ENCODE measurements around the gene DRD3. TPM values are rescaled to one million over a fixed set of nuclear protein-coding genes. Genes with fewer than 3 reads are reported as not detected.

Gene DRD3
- total and polyA plus RNA-seq, 2 donors (not counting 3 experiments of a cell fraction or from before 2014, with no cell fraction given) = not detected

DNA sequence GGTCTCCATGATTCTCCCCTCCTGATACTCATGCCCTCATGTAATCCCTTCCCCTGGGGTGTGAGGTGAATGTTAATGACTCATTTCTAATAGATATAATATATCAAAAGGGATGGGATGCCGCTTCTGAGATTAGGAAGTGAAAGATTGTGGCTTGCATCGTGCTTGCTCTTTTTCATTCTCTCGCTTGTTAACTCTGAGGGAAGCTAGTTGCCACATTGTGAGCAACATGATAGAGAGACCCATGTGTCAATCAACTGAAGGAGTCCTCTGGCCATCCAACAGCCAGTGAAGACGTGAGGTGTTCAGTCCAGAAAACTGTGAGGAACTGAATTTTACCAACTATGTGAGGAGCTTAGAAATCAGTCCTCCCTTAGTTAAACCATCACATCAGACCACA is 28.9 kb upstream of the DRD3 start:
- ChIA-PET POLR2A (no interaction called here), CTCF (interaction anchor here (0.7 kb wide), 1 partner anchor 91 kb away, joined by 3 read pairs; no protein-coding TSS in a partner anchor)
- Histone ChIP-seq H3K36me3 (ENCODE audit: control insufficient read depth in 2 of 2, extremely low read depth in 1 of 2, insufficient read depth in 2 of 2, low read length in 2 of 2) (no peaks in the 10 kb centered on the region), H2AFZ (ENCODE audit: low read depth, low read length) (no peak overlapping the region), H3K9me1 (replicated peaks; ENCODE audit: control insufficient read depth, extremely low read depth, insufficient read depth, low read length) (no peaks in the 10 kb centered on the region), H3K4me2 (ENCODE audit: insufficient read depth, low read length) (no peak overlapping the region), H4K20me1 (replicated peaks; ENCODE audit: control insufficient read depth, extremely low read depth, insufficient read depth, low read length) (no peaks in the 10 kb centered on the region), H3K4me1 (ENCODE audit: control insufficient read depth, extremely low read depth, insufficient read depth, low read length) (peaks cover 3% of the 10 kb centered on the region), H3K27ac (ENCODE audit: insufficient read depth, low read depth, low read length) (no peak overlapping the region), H3K9me3 (replicated peaks; ENCODE audit: control insufficient read depth, insufficient read depth, low read length) (no peaks in the 10 kb centered on the region), H3K4me3 (replicated peaks in 1 of 3; ENCODE audit: insufficient read depth in 1 of 3, low read depth in 1 of 3, low read length in 3 of 3) (no peak overlapping the region), H3K79me2 (ENCODE audit: control insufficient read depth, insufficient read depth, low read length) (no peaks in the 10 kb centered on the region), H3K9ac (replicated peaks; ENCODE audit: extremely low read depth, insufficient read depth, low read length) (no peak overlapping the region), H3K27me3 (ENCODE audit: control insufficient read depth in 2 of 2, insufficient read depth in 2 of 2, low read length in 2 of 2) (no peaks in the 10 kb centered on the region)
- dilution Hi-C loops (cut with MboI; ENCODE audit: extremely low pct_ligation_motif_present, low sequenced_read_pairs) (no loop called here), intact Hi-C loops (cut with micrococcal nuclease) (no loop called here)
- DNase-seq (ENCODE audit: low read depth, low spot score) = no peak
- no peak for FAIRE-seq
- TF ChIP-seq MYC (IDR thresholded peaks at IDR 0.05; ENCODE audit: low read depth, low read length) = no peak
- TF ChIP-seq GATA2 (IDR thresholded peaks at IDR 0.05; ENCODE audit: insufficient read depth, insufficient read length, low read depth, low read length) = no peak
- no peak for TF ChIP-seq EZH2 (IDR thresholded peaks at IDR 0.05; ENCODE audit: borderline replicate concordance, low read depth, low read length, severe bottlenecking)
- TF ChIP-seq, protein P1, sequence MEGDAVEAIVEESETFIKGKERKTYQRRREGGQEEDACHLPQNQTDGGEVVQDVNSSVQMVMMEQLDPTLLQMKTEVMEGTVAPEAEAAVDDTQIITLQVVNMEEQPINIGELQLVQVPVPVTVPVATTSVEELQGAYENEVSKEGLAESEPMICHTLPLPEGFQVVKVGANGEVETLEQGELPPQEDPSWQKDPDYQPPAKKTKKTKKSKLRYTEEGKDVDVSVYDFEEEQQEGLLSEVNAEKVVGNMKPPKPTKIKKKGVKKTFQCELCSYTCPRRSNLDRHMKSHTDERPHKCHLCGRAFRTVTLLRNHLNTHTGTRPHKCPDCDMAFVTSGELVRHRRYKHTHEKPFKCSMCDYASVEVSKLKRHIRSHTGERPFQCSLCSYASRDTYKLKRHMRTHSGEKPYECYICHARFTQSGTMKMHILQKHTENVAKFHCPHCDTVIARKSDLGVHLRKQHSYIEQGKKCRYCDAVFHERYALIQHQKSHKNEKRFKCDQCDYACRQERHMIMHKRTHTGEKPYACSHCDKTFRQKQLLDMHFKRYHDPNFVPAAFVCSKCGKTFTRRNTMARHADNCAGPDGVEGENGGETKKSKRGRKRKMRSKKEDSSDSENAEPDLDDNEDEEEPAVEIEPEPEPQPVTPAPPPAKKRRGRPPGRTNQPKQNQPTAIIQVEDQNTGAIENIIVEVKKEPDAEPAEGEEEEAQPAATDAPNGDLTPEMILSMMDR (IDR thresholded peaks at IDR 0.05; ENCODE audit: extremely low read depth in 1 of 2, insufficient read depth in 1 of 2, low read depth in 1 of 2, low read length in 2 of 2) = no peak
- TF ChIP-seq JUN (IDR thresholded peaks at IDR 0.05; ENCODE audit: borderline replicate concordance, insufficient read depth, insufficient read length, low read depth) = no peak
- no peak for TF ChIP-seq FOS (IDR thresholded peaks at IDR 0.05; ENCODE audit: borderline replicate concordance, insufficient read depth, low read length)
- TF ChIP-seq POLR2AphosphoS5 (IDR thresholded peaks at IDR 0.05; ENCODE audit: insufficient read depth, low read depth, low read length) = no peak
- TF ChIP-seq, protein P2, sequence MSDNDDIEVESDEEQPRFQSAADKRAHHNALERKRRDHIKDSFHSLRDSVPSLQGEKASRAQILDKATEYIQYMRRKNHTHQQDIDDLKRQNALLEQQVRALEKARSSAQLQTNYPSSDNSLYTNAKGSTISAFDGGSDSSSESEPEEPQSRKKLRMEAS (IDR thresholded peaks at IDR 0.05; ENCODE audit: insufficient read depth, insufficient read length) = no peak
- no peak for TF ChIP-seq POLR2A (IDR thresholded peaks at IDR 0.05; ENCODE audit: low read depth, low read length)
- BruUV-seq (replicated peaks) = no TSS peak
